Dedifferentiated amniotic fluid mesenchymal stem cell (primary cell): ENCODE measurements around the gene PRKCQ.
"Not testable (repeated sequence)": the region's sequence is repeated elsewhere in the genome, so short reads cannot be mapped to it uniquely, and the experiment has no call there.

Experiments
- DNase-seq: peaks from one replicate; pipeline ENCODE4 v3.0.0-alpha.2; 2016; ENCODE audit errors: extremely low spot score

The PRKCQ gene

GRCh38 chr10:6384031-6384430, 196.0 kb downstream of the PRKCQ start:
- no peak for DNase-seq

- peak; percentile 82 for DNase-seq
These were observed 196.8 kb downstream of the PRKCQ start for GRCh38 chr10:6383096-6383812.

- peak; percentile 58 for DNase-seq
These were observed 198.0 kb downstream of the PRKCQ start for GRCh38 chr10:6382081-6382480.

GRCh38 chr10:6380478-6380877, 199.6 kb downstream of the PRKCQ start:
- not testable (repeated sequence) for DNase-seq

GRCh38 chr10:6379015-6379776, 200.9 kb downstream of the PRKCQ start:
- no peak for DNase-seq
